ENCODE measurements around the gene NEK7.

Gene NEK7

GRCh38 chr1:198254948-198255347, 98.2 kb downstream of the NEK7 start:
- no peak for DNase-seq (ENCODE audit: low read depth in 4 of 4, low spot score in 1 of 4)

GRCh38 chr1:198255784-198256183, 99.0 kb downstream of the NEK7 start:
- DNase-seq (ENCODE audit: low read depth in 4 of 4, low spot score in 1 of 4), result no peak

GRCh38 chr1:198258491-198258890, 101.7 kb downstream of the NEK7 start:
- no peak for DNase-seq (ENCODE audit: low read depth in 4 of 4, low spot score in 1 of 4)

- DNase-seq (ENCODE audit: low read depth in 4 of 4, low spot score in 1 of 4), result no peak
These were observed 102.7 kb downstream of the NEK7 start for GRCh38 chr1:198259333-198260074.

GRCh38 chr1:198261886-198262285, 105.1 kb downstream of the NEK7 start:
- DNase-seq (ENCODE audit: low read depth in 4 of 4, low spot score in 1 of 4), result no peak

GRCh38 chr1:198263186-198263585, 106.4 kb downstream of the NEK7 start:
- DNase-seq (ENCODE audit: low read depth in 4 of 4, low spot score in 1 of 4), result no peak

GRCh38 chr1:198264282-198264681, 107.5 kb downstream of the NEK7 start:
- DNase-seq (ENCODE audit: low read depth in 4 of 4, low spot score in 1 of 4), result no peak

- no peak for DNase-seq (ENCODE audit: low read depth in 4 of 4, low spot score in 1 of 4)
These were observed 108.4 kb downstream of the NEK7 start for GRCh38 chr1:198265073-198265661.

GRCh38 chr1:198267056-198267455, 110.3 kb downstream of the NEK7 start:
- DNase-seq (ENCODE audit: low read depth in 4 of 4, low spot score in 1 of 4), result no peak

- DNase-seq (ENCODE audit: low read depth in 4 of 4, low spot score in 1 of 4), result no peak
These were observed 111.1 kb downstream of the NEK7 start for GRCh38 chr1:198267921-198268320.

- DNase-seq (ENCODE audit: low read depth in 4 of 4, low spot score in 1 of 4), result no peak
These were observed 112.2 kb downstream of the NEK7 start for GRCh38 chr1:198268784-198269645.

GRCh38 chr1:198269646-198269940, 112.8 kb downstream of the NEK7 start:
- DNase-seq (ENCODE audit: low read depth in 4 of 4, low spot score in 1 of 4), result no peak

- DNase-seq (ENCODE audit: low read depth in 4 of 4, low spot score in 1 of 4), result no peak
These were observed 113.6 kb downstream of the NEK7 start for GRCh38 chr1:198270273-198270828.

- no peak for DNase-seq (ENCODE audit: low read depth in 4 of 4, low spot score in 1 of 4)
These were observed 114.7 kb downstream of the NEK7 start for GRCh38 chr1:198271467-198271866.

GRCh38 chr1:198272492-198272891, 115.7 kb downstream of the NEK7 start:
- DNase-seq (ENCODE audit: low read depth in 4 of 4, low spot score in 1 of 4), result no peak

GRCh38 chr1:198273748-198274295, 117.0 kb downstream of the NEK7 start:
- DNase-seq (ENCODE audit: low read depth in 4 of 4, low spot score in 1 of 4), result no peak

GRCh38 chr1:198275597-198275996, 118.8 kb downstream of the NEK7 start:
- no peak for DNase-seq (ENCODE audit: low read depth in 4 of 4, low spot score in 1 of 4)

GRCh38 chr1:198276241-198276640, 119.4 kb downstream of the NEK7 start:
- no peak for DNase-seq (ENCODE audit: low read depth in 4 of 4, low spot score in 1 of 4)

- DNase-seq (ENCODE audit: low read depth in 4 of 4, low spot score in 1 of 4), result no peak
These were observed 122.1 kb downstream of the NEK7 start for GRCh38 chr1:198278943-198279342.

- no peak for DNase-seq (ENCODE audit: low read depth in 4 of 4, low spot score in 1 of 4)
These were observed 123.3 kb downstream of the NEK7 start for GRCh38 chr1:198280080-198280479.

- no peak for DNase-seq (ENCODE audit: low read depth in 4 of 4, low spot score in 1 of 4)
These were observed 125.1 kb downstream of the NEK7 start for GRCh38 chr1:198281911-198282310.

GRCh38 chr1:198283222-198283621, 126.4 kb downstream of the NEK7 start:
- no peak for DNase-seq (ENCODE audit: low read depth in 4 of 4, low spot score in 1 of 4)
